Measurements from ENCODE around the gene MRPS10. TPM values are rescaled to one million over a fixed set of nuclear protein-coding genes. Genes with fewer than 3 reads are reported as not detected.

The MRPS10 gene
- total and polyA plus RNA-seq, 2 donors (not counting 1 experiment from before 2014, with no cell fraction given), result 10.5 to 26.4 TPM

DNA sequence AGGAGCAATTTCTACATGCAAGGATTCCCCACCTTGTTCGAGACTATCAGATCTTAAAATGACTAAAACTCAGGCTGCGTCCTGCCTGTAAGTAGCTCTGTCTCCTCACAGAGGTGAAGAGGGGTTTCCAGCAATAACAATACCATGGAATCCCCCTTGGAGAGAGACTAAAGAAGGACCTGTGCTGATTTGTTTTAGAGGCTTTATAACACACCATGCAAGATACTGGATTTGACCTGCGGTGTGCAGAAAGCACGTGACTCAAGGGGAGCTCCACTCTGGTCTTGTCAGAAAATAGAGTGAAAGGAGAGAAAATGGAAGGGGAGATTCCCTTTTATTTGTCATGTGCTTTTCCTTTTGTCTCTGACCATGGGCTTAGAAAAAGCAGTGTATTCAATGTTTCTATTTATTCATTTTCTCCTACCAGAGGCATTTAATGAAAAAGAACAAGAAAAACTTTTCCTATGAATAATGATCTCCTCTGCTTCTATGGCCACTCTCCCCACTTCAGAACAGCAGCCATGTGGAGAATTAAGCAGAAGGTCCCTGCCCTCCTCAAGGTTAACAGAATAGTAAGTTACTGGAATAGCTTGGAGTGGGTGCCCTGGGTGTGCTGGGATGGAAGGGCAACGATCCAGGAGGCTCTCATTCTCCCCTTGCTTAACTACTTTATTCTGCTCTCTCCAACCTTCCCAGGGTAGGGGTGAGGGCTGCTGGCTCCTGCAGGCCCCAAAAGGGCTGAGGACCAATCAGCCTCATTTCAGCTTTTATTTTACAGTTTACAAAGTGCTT lies 19.2 kb upstream of the MRPS10 start:
- H3K27me3 ChIP-seq (replicated peaks in 1 of 4; ENCODE audit: control extremely low read depth in 1 of 4, control insufficient read depth in 3 of 4, insufficient read depth in 4 of 4, low read length in 3 of 4), result no peaks in the 10 kb centered on the region
- Mint-ChIP-seq H3K27ac (no peak overlapping the region), H3K4me1 (no peaks in the 10 kb centered on the region), H3K4me3 (no peak overlapping the region), H3K27me3 (no peaks in the 10 kb centered on the region), H3K9me3 (ENCODE audit: insufficient read depth) (no peaks in the 10 kb centered on the region)
- H2AFZ ChIP-seq (ENCODE audit: insufficient read depth, low read depth, low read length, poor library complexity, severe bottlenecking), result no peak overlapping the region
- no peak overlapping the region for H3K9ac ChIP-seq (ENCODE audit: low read length)
- DNase-seq (no peak), ATAC-seq (ENCODE audit: low read depth) (no peak)
- ChIA-PET CTCF (interaction anchor here (2.6 kb wide), 1 partner anchor 311 kb away, joined by 7 read pairs; no protein-coding TSS in a partner anchor), POLR2A (no interaction called here)
- intact Hi-C loops (cut with micrococcal nuclease), result no loop called here
- no peak overlapping the region for H3K27ac ChIP-seq (ENCODE audit: low read length in 2 of 2)
- no peaks in the 10 kb centered on the region for H3K79me2 ChIP-seq (ENCODE audit: control insufficient read depth, insufficient read depth, low read length)
- no peaks in the 10 kb centered on the region for H3K9me3 ChIP-seq (ENCODE audit: control extremely low read depth in 1 of 3, control insufficient read depth in 2 of 3, insufficient read depth in 1 of 3, low read length in 2 of 3)
- no peak overlapping the region for H3K4me2 ChIP-seq (replicated peaks; ENCODE audit: low read depth, low read length, poor library complexity, severe bottlenecking)
- TF ChIP-seq EZH2 (IDR thresholded peaks at IDR 0.05; ENCODE audit: borderline replicate concordance, insufficient read depth, low read depth, low read length, poor library complexity, severe bottlenecking), result no peak
- TF ChIP-seq, protein P1, sequence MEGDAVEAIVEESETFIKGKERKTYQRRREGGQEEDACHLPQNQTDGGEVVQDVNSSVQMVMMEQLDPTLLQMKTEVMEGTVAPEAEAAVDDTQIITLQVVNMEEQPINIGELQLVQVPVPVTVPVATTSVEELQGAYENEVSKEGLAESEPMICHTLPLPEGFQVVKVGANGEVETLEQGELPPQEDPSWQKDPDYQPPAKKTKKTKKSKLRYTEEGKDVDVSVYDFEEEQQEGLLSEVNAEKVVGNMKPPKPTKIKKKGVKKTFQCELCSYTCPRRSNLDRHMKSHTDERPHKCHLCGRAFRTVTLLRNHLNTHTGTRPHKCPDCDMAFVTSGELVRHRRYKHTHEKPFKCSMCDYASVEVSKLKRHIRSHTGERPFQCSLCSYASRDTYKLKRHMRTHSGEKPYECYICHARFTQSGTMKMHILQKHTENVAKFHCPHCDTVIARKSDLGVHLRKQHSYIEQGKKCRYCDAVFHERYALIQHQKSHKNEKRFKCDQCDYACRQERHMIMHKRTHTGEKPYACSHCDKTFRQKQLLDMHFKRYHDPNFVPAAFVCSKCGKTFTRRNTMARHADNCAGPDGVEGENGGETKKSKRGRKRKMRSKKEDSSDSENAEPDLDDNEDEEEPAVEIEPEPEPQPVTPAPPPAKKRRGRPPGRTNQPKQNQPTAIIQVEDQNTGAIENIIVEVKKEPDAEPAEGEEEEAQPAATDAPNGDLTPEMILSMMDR (IDR thresholded peaks at IDR 0.05), result no peak
- H3K36me3 ChIP-seq (replicated peaks in 1 of 2; ENCODE audit: control extremely low read depth in 1 of 2, control insufficient read depth in 1 of 2, extremely low read depth in 1 of 2, insufficient read depth in 2 of 2, low read length in 1 of 2), result no peaks in the 10 kb centered on the region
- no peak overlapping the region for H3K4me3 ChIP-seq (ENCODE audit: control extremely low read depth in 1 of 5, extremely low read depth in 1 of 5, insufficient read depth in 1 of 5, low read depth in 2 of 5, low read length in 4 of 5)
- WGBS (ENCODE audit: insufficient coverage), result 61% methylated on average over 2 of the region's 5 CpGs
- no peaks in the 10 kb centered on the region for H4K20me1 ChIP-seq (ENCODE audit: control insufficient read depth, insufficient read depth, low read length, poor library complexity, severe bottlenecking)
- no peaks in the 10 kb centered on the region for H3K4me1 ChIP-seq (ENCODE audit: control insufficient read depth in 2 of 2, insufficient read depth in 2 of 2, low read length in 2 of 2)

DNA sequence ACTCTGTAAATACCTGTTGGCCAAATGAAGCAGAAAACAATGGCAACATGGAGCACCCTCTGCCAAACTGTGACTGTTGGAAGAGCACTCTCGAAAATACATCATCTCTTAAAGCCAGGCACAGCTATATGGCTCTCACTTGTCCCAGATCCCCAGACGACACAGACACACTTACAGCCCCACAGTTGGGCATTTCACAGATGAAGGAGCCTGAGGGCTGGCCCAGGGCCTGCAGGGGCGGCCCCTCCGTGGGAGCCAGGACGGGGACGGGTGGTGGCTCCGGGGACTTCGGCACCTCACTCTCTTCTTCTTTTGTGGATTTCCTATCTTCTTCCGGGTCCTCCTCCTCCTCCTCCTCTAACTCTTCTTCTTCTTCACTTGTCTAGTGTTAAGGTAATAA lies 18.4 kb upstream of the MRPS10 start:
- POLR2A ChIA-PET, result no interaction called here
- Histone ChIP-seq H2AFZ (ENCODE audit: insufficient read depth, low read depth, low read length, poor library complexity, severe bottlenecking) (no peak overlapping the region), H3K4me2 (replicated peaks; ENCODE audit: low read depth, low read length, poor library complexity, severe bottlenecking) (no peak overlapping the region), H4K20me1 (ENCODE audit: control insufficient read depth, insufficient read depth, low read length, poor library complexity, severe bottlenecking) (no peaks in the 10 kb centered on the region), H3K36me3 (replicated peaks in 1 of 2; ENCODE audit: control extremely low read depth in 1 of 2, control insufficient read depth in 1 of 2, extremely low read depth in 1 of 2, insufficient read depth in 2 of 2, low read length in 1 of 2) (no peaks in the 10 kb centered on the region), H3K4me1 (ENCODE audit: control insufficient read depth in 2 of 2, insufficient read depth in 2 of 2, low read length in 2 of 2) (no peaks in the 10 kb centered on the region), H3K27me3 (replicated peaks in 1 of 4; ENCODE audit: control extremely low read depth in 1 of 4, control insufficient read depth in 3 of 4, insufficient read depth in 4 of 4, low read length in 3 of 4) (no peaks in the 10 kb centered on the region), H3K9ac (ENCODE audit: low read length) (no peak overlapping the region), H3K4me3 (ENCODE audit: control extremely low read depth in 1 of 5, extremely low read depth in 1 of 5, insufficient read depth in 1 of 5, low read depth in 2 of 5, low read length in 4 of 5) (no peak overlapping the region), H3K9me3 (ENCODE audit: control extremely low read depth in 1 of 3, control insufficient read depth in 2 of 3, insufficient read depth in 1 of 3, low read length in 2 of 3) (no peaks in the 10 kb centered on the region), H3K27ac (ENCODE audit: low read length in 2 of 2) (no peak overlapping the region), H3K79me2 (ENCODE audit: control insufficient read depth, insufficient read depth, low read length) (no peaks in the 10 kb centered on the region)
- H3K4me1 Mint-ChIP-seq, result no peaks in the 10 kb centered on the region
- WGBS (ENCODE audit: insufficient coverage), result 100% methylated on average over 1 of the region's 9 CpGs
- no peaks in the 10 kb centered on the region for H3K27me3 Mint-ChIP-seq
- H3K27ac Mint-ChIP-seq, result no peak overlapping the region
- no peak for DNase-seq
- no peak for TF ChIP-seq EZH2 (IDR thresholded peaks at IDR 0.05; ENCODE audit: borderline replicate concordance, insufficient read depth, low read depth, low read length, poor library complexity, severe bottlenecking)
- TF ChIP-seq, protein P1 (IDR thresholded peaks at IDR 0.05), result no peak
- CTCF ChIA-PET, result interaction anchor here (2.6 kb wide), 1 partner anchor 312 kb away, joined by 7 read pairs; no protein-coding TSS in a partner anchor
- no peak overlapping the region for H3K4me3 Mint-ChIP-seq
- ATAC-seq (ENCODE audit: low read depth), result no peak
- intact Hi-C loops (cut with micrococcal nuclease), result no loop called here
- no peaks in the 10 kb centered on the region for H3K9me3 Mint-ChIP-seq (ENCODE audit: insufficient read depth)
